Inflammatory macrophage (primary cell): Measurements from ENCODE around the gene DST.

Experiments used
- DNase-seq, 2 donors: peaks; one replicate each; pipeline ENCODE4 v3.0.0-alpha.2; 2020 to 2022
- total RNA-seq, 18 experiments: gene quantifications; one replicate each; lab custom pipeline; 2026; ENCODE audit warnings: mixed read lengths in 6 of 18, inconsistent platforms in 2 of 18; lab: John Stamatoyannopoulos, UW

Gene DST
- total RNA-seq: 51.2 to 214 (median 118) reads per million in 18 experiments

DNA sequence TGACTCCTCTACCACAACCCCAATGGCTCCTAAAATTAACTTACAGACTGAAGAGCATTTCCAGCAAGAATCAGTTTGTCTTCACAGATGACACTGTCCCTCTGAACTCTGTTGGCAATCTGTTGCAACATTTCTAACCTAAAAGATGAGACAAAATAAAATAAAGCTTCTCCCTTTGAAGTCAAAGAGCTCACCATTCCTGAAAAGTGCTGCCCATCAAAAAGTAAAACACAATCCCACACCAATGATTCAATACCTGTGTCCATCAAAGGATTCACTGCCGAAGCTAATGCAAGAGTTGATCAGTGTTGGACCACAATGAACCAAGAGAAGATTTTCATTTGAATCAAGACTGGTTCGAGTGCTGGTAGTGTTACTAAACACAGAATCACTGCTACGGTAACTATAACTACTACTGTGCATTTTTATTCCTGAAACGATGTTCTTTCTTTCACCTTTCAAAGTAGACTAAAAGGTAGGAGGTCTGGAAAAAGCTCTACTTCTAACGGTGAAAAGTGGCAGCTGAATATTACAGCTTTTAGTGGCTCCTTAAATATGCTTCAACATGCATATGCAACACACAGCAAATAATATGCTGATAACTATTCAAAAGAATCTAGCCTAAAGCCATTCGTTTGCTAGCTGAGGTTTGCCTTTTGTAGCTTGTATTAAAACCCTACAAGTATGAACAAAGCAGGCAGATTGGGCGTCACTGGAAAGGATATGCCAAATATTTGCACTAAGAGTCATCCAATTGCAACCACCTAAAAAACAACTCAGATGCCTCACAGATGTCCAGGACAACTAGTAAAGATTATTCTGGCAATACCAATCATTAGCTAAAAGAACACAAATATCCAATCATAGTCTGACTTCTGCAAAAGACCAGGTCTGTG is at the start of gene DST:
DST (minus strand) TSS at position 524 of the 896 bp plus-strand sequence.
- no peak for DNase-seq

DNA sequence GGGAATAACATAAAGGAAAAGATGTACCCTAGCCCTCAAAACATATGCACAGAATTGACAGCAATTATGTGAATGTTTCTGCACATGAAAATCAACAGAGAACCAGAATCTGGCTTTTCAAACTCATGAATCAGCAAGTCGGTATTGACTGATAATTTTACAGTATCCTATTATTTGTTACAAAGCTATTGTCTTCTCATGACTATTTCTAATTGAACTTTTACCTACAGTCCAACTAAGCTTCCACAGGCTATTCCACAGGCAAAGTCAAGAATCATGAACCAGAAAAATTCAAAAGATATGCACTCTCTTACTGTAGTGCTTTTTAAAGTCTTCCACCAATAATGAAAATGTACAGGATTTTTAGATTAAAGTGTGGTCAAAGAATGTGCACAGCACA is 49.1 kb upstream of the DST start:
- DNase-seq: no peak

DNA sequence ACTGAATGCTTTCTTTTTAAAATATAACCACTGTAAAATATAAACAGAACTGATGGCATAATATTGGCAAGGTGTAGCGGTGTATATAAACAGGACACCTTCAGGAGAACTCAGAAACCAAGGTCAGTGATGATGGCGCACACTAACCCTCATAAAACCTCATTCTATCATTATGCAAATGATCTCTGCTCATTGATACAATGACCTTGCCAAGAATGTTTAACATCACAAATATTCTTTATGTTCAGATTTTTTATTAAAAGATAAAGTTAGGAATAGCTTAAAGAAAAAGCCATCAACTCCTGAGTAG is 48.6 kb upstream of the DST start:
- DNase-seq: no peak

DNA sequence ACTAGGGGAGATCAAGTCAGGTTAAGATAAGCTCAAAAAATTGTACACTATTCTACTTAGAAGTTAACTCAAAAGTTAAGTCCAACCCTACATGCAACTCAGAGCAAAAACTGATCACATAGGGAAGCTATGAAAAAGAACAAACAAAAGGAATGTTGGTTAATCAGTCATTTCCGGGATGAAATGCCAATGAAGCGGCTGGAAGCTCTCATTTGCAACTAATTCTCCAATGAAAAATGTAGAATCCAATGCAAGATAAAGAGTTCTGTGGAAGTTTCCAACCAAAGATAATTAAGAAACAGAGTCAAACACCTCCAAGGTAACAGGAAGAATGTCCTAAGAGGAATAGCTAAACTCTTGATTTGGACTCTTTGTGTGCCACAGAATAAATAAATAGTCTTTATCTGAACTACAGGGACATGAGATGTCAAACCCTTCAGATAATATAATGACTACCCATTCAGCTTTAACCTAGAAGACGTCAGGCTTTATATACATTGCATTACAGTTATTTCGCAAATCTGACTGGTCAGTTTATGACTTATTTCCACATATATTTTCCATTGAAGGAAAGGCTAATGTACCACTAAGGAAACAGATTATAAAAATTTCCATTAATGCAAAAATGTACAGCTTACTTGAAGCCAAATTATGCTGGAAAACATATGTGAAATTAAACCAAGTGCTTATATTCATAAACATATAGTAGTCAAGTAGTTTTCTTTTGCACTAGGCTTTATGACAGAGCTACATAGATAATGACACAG is 48.0 kb upstream of the DST start:
- DNase-seq: peak in 1 of 2 donors; percentile 52

DNA sequence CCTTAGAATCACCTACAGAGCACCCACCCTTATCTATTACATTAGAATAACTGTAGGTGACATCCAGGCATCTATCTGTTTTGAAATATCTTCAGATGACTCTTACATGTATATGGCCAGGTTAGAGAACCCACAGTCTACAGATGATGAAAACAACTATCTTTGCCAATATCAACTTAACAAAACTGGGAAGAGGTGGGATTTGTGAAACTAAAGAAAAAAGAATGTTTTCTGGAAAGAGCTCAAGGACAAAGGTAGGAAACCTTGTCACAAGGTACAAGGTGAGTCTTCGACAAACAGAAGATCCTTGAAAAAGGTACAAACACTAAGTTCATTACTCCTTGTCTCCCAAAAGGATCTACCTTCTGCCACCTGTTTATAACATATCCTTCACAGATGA is 47.0 kb upstream of the DST start:
- DNase-seq: no peak

DNA sequence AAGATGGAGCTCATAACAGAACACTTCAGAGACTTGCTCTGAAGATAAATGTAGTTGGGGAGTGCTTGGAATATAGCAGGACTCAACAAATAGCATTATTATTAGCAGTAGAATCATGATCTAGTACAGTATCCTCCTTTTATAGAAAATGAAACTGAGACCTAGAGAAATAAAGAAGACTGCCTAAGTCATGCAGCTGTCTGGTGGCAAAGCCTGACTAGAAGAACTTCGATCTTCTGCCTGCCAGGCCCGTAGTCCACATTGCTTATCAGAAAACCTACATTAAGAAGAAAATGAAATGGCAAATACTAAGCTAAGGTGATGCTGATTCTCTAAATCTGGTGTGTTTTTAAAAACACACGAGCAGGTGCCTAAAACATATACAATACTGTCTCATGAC is 46.4 kb upstream of the DST start:
- no peak for DNase-seq

DNA sequence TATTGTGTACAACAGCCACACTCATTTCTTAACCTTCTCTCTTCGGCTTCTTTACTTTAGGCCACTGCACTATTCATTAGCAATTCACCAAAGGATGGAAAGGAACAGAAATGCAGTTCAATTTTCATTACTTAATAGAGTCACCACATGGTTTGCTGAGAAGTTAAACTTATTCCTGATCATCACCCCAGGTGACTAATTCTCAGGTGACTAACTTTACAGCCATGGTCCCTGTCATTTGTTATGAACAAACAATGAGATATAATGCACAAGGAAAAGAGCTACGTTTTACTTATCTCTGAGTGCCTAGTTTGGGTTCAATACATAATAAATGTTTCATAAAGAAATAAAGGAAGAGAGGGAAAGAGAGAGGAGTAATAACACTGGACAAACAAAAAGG is 45.8 kb upstream of the DST start:
- no peak for DNase-seq

DNA sequence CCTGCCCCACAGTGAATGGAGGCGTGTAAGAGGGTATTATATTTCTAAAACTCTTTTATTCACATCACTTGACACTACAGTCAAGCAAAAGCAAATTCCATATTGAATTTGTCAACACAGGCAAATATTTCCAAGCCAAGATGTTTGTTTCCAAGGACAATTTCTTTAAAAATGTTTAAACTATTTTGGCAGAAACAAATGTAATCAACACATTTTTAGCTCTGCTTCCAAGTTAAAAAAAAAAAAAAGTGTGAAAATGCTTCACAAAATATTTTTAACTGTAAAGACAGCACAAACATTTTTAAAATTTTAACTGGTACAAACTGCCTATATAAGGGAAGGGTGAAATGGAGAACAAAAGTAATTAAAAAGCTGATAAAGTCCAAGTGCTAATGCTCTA is 44.9 kb upstream of the DST start:
- no peak for DNase-seq

DNA sequence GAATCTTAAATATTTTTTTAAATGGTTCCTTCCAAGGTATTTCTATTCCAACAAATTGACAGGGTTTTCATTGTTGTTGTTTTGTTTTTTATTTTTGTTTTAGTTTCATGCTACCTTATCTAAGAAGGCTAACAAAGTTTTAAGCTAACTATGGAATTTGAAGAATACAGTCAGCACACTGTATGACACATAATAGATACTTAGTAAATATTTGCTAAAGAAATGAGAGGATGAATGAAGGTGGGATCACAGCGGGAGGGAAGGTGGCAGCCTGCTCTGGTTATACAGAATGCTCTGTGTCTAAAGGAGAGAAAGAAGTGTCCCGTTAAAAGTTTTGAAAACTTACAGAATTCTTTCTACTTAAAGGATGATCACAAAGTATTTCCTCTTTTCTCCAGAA is 43.7 kb upstream of the DST start:
- no peak for DNase-seq

DNA sequence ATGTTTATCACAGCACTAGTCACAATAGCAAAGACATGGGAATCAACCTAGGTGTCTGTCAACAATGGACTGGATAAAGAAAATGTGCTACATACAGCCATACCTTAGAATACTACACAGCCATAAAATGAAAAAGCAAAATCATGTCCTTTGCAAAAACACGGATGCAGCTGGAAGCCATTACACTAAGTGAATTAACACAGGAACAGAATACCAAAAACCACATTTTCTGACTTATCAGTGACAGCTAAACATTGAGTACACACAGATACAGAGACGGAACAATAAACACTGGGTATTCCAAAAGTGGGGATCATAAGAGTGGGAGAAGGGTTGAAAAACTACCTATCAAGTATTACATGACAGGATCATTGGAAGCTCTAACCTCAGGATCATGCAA is 43.3 kb upstream of the DST start:
- no peak for DNase-seq

DNA sequence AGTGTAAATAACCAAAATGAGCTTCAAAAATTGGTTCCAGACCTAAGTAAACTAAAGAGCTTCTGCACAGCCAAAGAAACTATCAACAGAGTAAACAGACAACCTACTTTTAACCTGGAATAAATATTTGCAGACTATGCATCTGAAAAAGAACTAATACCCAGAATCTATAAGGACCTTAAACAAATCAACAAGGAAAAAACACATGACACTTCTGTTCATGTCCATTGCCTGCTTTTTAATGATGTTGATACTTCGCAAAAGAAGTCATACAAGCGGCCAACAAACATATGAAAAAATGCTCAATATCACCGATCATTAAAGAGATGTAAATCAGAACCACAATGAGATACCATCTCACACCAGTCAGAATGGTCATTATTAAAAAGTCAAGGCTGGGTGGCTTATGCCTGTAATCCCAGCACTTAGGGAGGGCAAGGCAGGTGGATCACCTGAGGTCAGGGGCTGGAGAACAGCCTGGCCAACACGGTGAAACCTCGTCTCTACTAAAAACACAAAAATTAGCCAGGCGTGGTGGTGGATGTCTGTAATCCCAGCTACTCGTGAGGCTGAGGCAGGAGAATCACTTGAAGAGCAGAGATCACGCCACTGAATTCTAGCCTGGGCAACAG is 42.5 kb upstream of the DST start:
- DNase-seq: no peak

DNA sequence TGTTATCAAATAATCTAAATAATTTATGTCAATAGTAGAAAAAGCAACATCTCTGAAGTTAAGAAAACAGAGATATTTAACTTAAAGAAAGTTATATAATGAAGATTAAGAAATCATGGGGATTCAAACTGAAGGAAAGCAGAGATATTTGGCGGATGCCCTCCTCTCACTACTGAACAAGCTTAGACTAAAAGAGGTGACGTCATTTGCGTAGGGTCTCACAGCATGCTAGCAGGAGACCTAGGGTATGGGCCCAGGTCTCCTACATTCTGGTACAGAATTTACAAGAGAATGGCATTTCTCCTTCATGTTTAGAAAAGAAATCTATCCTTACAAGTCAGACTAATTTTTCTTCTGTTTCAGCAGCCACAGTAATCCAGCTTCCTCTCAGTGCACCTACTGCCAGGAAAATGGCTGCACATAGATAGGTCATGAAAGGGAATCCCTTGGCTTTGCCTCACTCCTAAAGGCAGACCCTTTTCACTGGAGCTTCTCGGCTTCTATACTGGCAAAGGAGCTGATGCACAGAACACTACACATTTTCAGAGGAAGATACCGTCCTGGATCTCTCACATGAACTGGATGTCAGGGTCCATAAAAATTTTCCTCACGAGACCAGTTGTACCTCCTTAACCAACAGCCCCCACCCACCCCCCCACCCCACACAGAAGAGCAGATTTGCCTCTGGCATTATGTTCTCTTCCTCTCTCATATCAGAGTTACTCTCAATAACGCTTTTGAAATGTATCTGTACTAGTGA is 41.8 kb upstream of the DST start:
- DNase-seq: no peak

DNA sequence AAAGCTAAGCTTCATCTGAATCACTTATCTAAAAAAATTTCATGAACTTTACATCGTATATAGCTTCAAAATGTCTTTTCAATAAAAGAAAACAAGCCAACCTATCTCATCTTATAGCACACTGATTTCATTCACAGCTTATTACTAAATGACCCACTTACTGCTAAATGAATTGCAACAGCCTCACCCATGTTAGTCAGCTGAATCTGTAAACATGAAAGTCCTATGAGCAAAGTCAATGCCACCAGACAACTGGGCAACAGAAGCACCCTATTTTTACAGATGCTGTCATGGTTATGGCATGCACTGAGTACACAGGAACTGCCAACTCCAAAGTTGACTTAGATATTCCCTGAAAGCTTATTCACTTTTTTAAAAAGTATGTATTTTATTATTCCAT is 41.2 kb upstream of the DST start:
- peak; percentile 30 to 50 for DNase-seq

DNA sequence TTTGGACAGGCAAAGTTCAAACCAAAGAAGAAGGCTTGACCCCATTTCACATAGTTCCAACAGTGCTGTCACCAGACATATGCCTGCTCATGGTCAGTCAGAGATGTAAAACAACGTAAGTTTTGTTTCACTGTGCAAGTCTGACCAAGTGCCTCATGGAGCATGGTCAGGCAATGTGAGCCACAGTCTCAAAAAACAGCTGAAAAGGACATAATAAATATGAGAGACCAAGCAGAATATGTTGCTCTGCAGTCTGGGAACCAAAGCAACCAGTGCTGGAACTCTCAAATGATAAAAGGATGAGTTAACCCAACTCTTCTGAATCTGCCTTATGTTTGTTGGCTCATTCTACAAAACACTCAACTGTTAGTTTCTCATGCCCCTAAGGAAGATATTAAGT is 39.9 kb upstream of the DST start:
- no peak for DNase-seq

DNA sequence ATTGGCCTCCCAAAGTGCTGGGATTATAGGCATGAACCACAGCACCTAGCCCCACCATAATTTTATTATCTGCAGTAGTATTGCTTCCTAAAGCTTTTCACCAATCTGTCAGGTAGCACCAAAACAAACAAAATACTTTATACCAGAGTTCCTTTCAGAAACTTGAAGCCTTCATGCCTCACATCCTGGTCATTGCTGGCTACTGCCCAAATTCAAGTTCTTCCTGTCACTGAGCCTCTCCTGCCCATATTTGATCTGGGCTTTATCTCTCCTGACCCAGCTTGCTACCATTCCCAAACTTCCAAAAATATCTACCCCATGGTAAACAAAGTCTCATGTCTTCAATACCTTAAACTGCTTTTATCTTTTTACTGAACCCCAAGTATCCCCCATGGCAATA is 34.9 kb upstream of the DST start:
- no peak for DNase-seq

DNA sequence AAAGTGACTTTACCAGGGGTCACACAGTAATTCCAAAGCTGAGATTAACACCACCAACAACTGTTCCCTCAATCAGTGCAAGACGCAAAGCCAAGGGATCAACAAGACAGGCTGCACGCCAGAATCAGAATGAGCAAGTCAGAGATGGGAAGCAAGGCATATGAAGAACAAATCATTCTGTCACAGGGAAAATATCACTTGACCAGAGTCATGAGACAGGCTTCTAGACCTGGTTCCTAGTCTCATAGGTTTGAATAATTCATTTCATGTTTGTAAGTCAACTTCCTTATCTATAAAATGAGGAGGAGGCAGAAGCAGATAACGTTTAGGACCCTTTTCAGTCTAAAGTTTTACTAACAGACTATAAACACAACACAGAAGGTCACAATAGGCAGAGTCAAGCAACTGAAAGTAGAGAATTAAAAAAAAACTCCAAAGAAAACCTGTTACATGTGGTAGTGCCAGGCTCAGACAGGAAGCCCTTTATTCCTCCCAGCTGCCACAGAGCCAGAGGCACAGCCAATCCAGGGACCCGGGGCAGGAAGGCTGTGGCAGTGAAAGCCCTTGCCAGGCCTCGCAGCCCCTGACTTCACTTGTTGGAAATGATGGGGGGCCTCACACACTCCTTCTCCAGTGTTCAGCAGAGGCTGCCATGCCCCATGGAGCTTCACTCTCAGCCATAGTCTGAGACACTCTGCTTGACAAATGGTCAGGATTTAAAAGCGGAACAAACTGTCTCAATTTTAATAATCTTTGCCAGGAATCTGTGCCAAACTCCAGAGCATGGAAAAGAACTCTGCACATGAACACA is 29.2 kb upstream of the DST start:
- peak; percentile 65 to 81 for DNase-seq

DNA sequence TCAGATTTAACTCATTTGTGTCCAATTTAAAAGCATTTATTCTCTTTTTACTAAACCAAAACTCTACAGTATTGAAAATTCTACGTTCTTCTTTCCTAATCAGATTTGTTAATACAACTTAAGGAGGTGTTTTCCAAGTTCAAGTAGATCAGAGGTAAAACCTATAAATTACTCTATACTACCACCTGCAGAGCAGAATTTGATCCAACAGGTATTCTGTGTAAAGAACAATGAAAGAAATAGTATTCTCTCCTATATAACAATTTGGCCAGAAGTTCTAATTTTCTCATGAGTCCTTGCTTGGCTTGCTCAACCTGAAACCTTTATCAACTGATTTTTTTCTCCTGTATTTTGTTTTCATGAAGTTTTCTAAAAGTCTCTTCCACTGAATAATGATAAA is 28.5 kb upstream of the DST start:
- no peak for DNase-seq

DNA sequence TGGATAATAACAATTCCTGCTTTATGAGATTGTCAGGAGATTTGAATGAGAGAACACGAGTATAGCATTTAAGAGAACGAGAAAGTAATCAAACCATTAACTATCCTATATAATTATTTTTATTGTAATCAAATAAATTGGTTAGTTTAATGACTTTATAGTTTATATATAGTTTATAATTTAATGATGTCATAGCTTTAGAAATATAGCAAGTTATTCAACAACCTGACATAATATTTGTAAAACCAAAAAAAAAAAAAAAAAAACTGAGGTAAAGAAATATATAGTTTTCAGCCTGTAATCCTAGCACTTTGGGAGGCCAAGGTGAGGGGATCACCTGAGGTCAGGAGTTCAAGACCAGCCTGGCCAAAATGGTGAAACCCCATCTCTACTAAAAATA is 26.4 kb upstream of the DST start:
- no peak for DNase-seq

DNA sequence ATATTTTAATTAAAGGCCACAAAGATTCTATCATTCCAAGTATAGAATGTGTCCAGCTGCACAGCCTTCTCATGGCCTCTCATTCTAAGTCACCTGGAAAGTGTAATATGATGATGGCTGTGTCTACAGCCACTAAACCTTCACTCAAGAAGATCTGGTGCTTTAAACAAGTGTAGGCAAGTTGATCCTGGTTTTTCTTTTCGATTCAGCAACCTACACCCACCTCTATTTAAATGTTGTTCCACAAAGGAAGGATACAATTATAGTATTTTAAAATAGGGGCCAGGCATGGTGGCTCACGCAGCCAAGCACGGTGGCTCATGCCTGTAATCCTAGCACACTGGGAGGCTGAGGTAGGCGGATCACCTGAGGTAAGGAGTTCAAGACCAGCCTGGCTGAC is 25.5 kb upstream of the DST start:
- no peak for DNase-seq

DNA sequence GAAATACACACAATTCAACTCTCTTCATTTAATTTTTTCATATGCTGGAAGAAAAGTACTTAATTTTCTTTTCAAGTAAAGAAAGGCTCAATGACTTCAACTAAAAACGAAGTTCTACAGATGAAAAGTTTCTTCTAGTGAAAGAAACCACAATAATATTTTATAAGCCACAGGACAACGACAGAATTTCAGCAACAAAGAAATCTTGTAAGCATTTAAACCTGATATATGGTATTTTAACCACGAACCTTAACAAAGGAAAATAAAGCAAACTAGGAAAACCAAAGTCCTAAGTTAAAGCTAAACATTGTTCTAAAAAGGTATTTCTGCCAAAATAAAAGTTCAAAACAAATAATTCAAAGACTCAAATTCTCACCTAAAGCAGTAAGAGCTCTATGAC is 24.6 kb upstream of the DST start:
- DNase-seq: no peak

DNA sequence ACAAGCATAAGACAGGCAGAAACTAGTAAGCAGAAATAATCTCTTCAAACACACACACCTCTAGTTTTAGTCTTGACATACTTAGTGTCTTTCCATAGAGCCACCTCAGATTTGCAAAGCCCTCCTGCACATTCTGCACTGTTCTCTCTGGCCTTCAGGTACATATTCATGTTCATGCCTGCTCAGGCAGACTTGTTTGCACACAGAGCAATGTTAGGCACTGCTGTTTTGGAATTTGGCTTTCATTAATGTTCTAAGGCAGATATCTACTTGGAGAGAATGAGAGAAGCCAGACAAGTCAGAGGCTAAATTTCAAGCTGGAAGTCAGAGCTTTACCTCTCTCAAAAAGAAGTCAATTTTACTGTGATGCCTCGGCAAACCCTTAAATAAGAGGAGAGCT is 21.3 kb upstream of the DST start:
- no peak for DNase-seq

DNA sequence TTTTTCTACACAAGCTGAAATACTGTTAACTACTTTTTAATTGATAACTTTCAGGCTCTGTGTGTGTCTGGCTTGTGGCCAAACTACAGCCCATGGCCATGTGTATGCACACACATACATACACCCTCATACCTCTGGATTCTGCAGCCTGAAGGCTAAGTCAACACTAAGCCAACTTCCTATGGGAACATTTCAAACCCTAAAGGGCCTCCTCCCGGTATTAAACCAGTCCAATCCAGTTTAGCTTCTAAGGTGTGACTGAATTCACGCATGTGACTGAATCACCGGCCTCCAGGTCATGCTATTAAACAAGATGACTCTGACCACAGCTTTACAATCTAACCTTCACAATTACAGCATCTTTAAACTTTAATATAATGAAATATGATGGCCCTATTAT is 20.7 kb upstream of the DST start:
- DNase-seq: no peak
